ENCODE results near the gene SLC25A26. TPM values are rescaled to one million over a fixed set of nuclear protein-coding genes. Genes with fewer than 3 reads are reported as not detected.

The SLC25A26 gene
- total RNA-seq, 1 experiment from 2014 or later, result 23.8 TPM

GRCh38 chr3:66242788-66243464 is 22.1 kb downstream of the SLC25A26 start:
- ChIA-PET RAD21 (ENCODE audit: low non-redundant PET in 1 of 2, low total read pairs in 2 of 2, uncharacterized antibody in 2 of 2, unreplicated experiment in 2 of 2) (no interaction called here), POLR2A (interaction anchor here (1.2 kb wide), 1 partner anchor 11 kb away, joined by 3 read pairs; no protein-coding TSS in a partner anchor), CTCF (interaction anchor here (0.9 kb wide), 1 partner anchor 11 kb away, joined by 3 read pairs; no protein-coding TSS in a partner anchor)
- H3K4me1 ChIP-seq (ENCODE audit: control insufficient read depth in 1 of 2, insufficient read depth in 2 of 2, low read length in 2 of 2), result no peaks in the 10 kb centered on the region
- no TSS peak for BruUV-seq (replicated peaks)
- H2AFZ ChIP-seq (ENCODE audit: low read depth, low read length, poor library complexity, severe bottlenecking), result no peak overlapping the region
- H3K36me3 ChIP-seq (ENCODE audit: control insufficient read depth in 1 of 2, insufficient read depth in 2 of 2, low read length in 2 of 2), result peaks cover 5 to 23% of the 10 kb centered on the region in 2 experiments
- no peak overlapping the region for H3K9ac ChIP-seq (ENCODE audit: low read length)
- no peak overlapping the region for H3K4me2 ChIP-seq (ENCODE audit: low read length)
- DNase-seq (ENCODE audit: low read depth, low spot score), result no peak
- H3K4me3 ChIP-seq (replicated peaks in 1 of 2; ENCODE audit: low read depth in 1 of 2, low read length in 2 of 2), result no peak overlapping the region
- H3K9me2 ChIP-seq (ENCODE audit: insufficient read depth), result no peaks in the 10 kb centered on the region
- no peaks in the 10 kb centered on the region for H3K27me3 ChIP-seq (ENCODE audit: insufficient read depth, low read length)
- ATAC-seq, result no peak
- H3K79me2 ChIP-seq (ENCODE audit: insufficient read depth, low read length), result 0 out of 2 replicates have a peak, but pooled peaks cover 4% of the 10 kb centered on the region
- H3K27ac ChIP-seq (ENCODE audit: low read depth, low read length), result no peak overlapping the region
- H3K9me3 ChIP-seq (ENCODE audit: control insufficient read depth in 1 of 2, insufficient read depth in 1 of 2, low read depth in 1 of 2, low read length in 2 of 2), result no peaks in the 10 kb centered on the region
- no peaks in the 10 kb centered on the region for H4K20me1 ChIP-seq (ENCODE audit: insufficient read depth)
- intact Hi-C loops (cut with micrococcal nuclease), result no loop called here
- TF ChIP-seq MAX (IDR thresholded peaks at IDR 0.05) (no peak), ZBTB33 (IDR thresholded peaks at IDR 0.05; ENCODE audit: extremely low read depth, insufficient replicate concordance, low read length) (no peak), EGR1 (IDR thresholded peaks at IDR 0.05; ENCODE audit: low read depth) (no peak), POLR2AphosphoS5 (IDR thresholded peaks at IDR 0.05; ENCODE audit: low read depth, low read length) (no peak), POLR2A (IDR thresholded peaks at IDR 0.05; ENCODE audit: borderline replicate concordance, extremely low read depth, insufficient read depth, insufficient read length) (no peak), CEBPB (IDR thresholded peaks at IDR 0.05; ENCODE audit: low read depth) (no peak)

DNA sequence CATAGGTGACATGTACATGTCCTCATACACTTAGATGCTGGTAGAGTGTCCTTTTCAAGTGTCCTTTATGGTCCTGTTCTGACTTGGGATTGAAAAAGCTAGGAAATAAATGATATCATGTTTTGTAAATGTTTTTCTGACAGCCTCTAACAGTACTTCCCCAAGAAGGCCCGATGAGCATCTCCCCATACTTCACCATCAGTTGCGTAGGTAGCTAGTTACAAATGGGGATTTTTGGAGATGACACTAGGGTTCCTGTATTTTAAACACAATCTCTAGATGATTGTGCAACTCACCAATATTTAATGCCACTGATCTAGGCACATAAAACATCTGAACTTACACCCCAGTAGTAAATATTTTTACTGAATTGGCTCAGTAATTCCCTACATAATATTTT is 27.8 kb downstream of the SLC25A26 start:
- Histone ChIP-seq H3K4me1 (ENCODE audit: control insufficient read depth in 1 of 2, insufficient read depth in 2 of 2, low read length in 2 of 2) (no peaks in the 10 kb centered on the region), H3K4me2 (ENCODE audit: low read length) (no peak overlapping the region), H3K27me3 (ENCODE audit: insufficient read depth, low read length) (no peaks in the 10 kb centered on the region), H4K20me1 (ENCODE audit: insufficient read depth) (no peaks in the 10 kb centered on the region), H3K9ac (ENCODE audit: low read length) (no peak overlapping the region), H2AFZ (ENCODE audit: low read depth, low read length, poor library complexity, severe bottlenecking) (no peak overlapping the region), H3K4me3 (replicated peaks in 1 of 2; ENCODE audit: low read depth in 1 of 2, low read length in 2 of 2) (no peak overlapping the region), H3K9me3 (ENCODE audit: control insufficient read depth in 1 of 2, insufficient read depth in 1 of 2, low read depth in 1 of 2, low read length in 2 of 2) (no peaks in the 10 kb centered on the region), H3K9me2 (ENCODE audit: insufficient read depth) (no peaks in the 10 kb centered on the region), H3K79me2 (ENCODE audit: insufficient read depth, low read length) (no peaks in the 10 kb centered on the region), H3K27ac (ENCODE audit: low read depth, low read length) (no peak overlapping the region), H3K36me3 (ENCODE audit: control insufficient read depth in 1 of 2, insufficient read depth in 2 of 2, low read length in 2 of 2) (peaks cover 2 to 3% of the 10 kb centered on the region in 2 experiments; a peak in 1 of 4 replicates)
- ChIA-PET CTCF (no interaction called here), POLR2A (no interaction called here), RAD21 (ENCODE audit: low non-redundant PET in 1 of 2, low total read pairs in 2 of 2, uncharacterized antibody in 2 of 2, unreplicated experiment in 2 of 2) (no interaction called here)
- no TSS peak for BruUV-seq (replicated peaks)
- intact Hi-C loops (cut with micrococcal nuclease), result no loop called here
- no peak for ATAC-seq
- DNase-seq (ENCODE audit: low read depth, low spot score), result no peak
- TF ChIP-seq ZBTB33 (IDR thresholded peaks at IDR 0.05; ENCODE audit: extremely low read depth, insufficient replicate concordance, low read length), result no peak
- no peak for TF ChIP-seq ELF1 (IDR thresholded peaks at IDR 0.05; ENCODE audit: borderline replicate concordance, low read depth)
- TF ChIP-seq SRF (IDR thresholded peaks at IDR 0.05; ENCODE audit: low read depth), result no peak
- TF ChIP-seq YY1 (IDR thresholded peaks at IDR 0.05; ENCODE audit: extremely low read depth, insufficient replicate concordance, low read depth, low read length), result no peak
- no peak for TF ChIP-seq SP1 (IDR thresholded peaks at IDR 0.05; ENCODE audit: low read depth)
- no peak for TF ChIP-seq JUND (IDR thresholded peaks at IDR 0.05)
- TF ChIP-seq EGR1 (IDR thresholded peaks at IDR 0.05; ENCODE audit: low read depth), result no peak
- no peak for TF ChIP-seq EZH2phosphoT487 (IDR thresholded peaks at IDR 0.05; ENCODE audit: borderline replicate concordance)
- TF ChIP-seq ZNF274 (IDR thresholded peaks at IDR 0.05; ENCODE audit: low read depth, low read length), result no peak
- TF ChIP-seq MAX (IDR thresholded peaks at IDR 0.05), result no peak
- no peak for TF ChIP-seq ATF3 (IDR thresholded peaks at IDR 0.05)
- no peak for TF ChIP-seq TCF7L2 (IDR thresholded peaks at IDR 0.05; ENCODE audit: borderline replicate concordance, extremely low read depth, insufficient read depth, insufficient read length)

Measured in HCT116 (cell line).